Fibroblast of skin of left biceps (primary cell): Measurements from ENCODE around the gene STRA6.

ENCODE experiments used
- DNase-seq, 2 experiments: peaks; one replicate each; pipeline ENCODE4 v3.0.0-alpha.2; 2013; ENCODE audit warnings: low read depth in 2 of 2

STRA6 gene, protein sequence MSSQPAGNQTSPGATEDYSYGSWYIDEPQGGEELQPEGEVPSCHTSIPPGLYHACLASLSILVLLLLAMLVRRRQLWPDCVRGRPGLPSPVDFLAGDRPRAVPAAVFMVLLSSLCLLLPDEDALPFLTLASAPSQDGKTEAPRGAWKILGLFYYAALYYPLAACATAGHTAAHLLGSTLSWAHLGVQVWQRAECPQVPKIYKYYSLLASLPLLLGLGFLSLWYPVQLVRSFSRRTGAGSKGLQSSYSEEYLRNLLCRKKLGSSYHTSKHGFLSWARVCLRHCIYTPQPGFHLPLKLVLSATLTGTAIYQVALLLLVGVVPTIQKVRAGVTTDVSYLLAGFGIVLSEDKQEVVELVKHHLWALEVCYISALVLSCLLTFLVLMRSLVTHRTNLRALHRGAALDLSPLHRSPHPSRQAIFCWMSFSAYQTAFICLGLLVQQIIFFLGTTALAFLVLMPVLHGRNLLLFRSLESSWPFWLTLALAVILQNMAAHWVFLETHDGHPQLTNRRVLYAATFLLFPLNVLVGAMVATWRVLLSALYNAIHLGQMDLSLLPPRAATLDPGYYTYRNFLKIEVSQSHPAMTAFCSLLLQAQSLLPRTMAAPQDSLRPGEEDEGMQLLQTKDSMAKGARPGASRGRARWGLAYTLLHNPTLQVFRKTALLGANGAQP

DNA sequence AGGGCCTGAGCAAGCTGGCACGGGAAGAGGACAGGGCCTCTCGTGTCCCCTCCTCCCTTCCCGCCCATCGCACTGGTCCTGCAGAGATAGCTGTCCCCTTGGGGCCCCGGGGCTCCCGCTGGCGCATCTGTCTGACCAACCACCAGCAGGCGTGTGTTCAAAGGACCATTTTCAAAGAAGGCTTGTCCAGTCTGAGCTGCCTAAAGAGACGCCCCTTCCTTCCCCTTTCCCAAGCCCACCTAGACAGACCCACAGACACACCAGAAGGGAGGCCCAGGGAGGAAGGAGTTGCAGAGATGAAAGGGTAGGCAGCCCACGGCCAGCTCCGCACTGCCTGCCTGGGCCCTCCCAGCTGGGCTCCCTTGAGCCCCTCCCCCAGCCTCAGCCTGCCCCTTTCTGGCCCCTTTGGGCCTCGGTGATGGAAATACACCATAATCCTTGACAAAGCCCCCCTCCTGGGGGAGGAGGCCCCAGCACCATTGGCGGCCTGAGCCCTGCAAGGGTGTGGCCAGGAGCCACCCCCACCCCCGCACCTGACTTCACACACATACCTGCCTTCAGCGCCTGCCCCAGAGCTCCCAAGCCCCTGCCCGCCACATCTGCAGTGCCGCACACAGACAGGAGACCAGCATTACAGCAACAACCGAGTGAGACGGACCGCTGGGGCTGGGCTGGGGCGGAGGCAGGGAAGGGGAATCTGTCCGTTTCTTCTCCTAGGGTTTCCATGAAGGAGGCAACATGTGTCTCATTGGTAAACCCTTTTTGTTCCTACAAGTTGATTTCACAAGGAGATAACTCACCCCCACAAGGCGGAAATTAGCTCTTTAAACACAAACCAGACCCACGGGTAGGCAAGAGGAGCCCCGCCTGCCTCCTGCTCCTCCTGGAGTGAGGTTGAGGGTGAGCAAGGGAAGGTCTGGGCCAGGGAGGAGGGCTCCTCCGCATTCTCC lies at the start of gene STRA6:
STRA6 (minus strand) TSS at position 336 of the 950 bp plus-strand sequence. CDS start 520 bp downstream, outside the sequence.
- DNase-seq, result no peak

GRCh38 chr15:74252291-74252690 lies 49.7 kb upstream of the STRA6 start:
- no peak for DNase-seq

DNA sequence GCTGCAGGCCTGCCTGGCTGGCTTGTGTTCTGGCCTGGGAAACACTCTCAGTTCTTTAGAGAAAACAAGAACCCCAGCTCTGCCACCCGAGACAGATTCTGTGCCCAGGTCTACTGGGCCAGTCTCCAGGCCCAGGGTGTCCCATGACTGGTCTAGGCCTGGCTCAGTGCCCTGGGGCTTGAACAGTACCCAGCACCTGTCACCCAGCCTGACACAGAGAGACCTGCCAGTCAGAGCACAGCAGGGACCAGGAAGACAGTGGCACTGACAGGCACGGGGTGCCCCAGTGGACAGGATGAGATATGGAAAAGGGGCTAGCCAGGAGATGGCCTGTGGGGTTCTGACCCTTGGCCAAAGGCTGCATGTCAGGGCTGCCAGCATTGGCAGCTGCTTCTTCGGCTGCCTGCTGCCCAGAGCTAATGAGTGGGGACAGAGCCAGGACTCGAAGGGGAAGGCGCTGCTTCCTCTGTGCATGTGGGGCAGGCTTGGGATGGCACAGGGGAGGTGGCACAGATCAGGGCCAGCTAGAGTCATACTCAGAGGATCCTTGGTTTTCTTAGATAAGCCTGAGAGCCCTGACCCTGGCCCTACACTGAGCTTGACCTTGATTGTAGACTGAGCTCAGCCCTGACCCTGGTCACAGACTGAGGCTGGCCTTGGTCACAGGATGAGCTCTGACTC lies 48.7 kb upstream of the STRA6 start:
- no peak for DNase-seq

DNA sequence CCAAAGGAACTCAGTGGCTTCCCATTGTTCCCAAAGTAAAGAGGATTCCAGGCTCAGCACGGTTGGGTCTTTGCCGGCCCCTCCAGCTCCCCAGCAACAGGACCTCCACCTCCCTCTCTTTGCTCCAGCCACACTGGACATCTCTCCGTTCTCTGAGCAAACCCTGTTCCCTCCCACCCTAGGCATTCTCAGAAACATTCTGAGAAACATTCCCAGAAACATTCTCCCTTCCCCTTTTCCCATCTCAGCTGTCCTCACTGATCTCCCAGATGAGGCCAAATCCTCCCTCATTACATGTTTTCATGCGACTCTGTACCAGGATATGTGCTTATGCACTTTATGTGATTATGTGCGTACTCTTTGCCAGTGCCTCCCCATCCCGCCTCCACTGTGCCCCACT lies 47.7 kb upstream of the STRA6 start:
- DNase-seq, result no peak

- DNase-seq, result no peak
Observed at GRCh38 chr15:74245342-74245931, 42.9 kb upstream of the STRA6 start.

GRCh38 chr15:74244822-74245341 lies 42.3 kb upstream of the STRA6 start:
- DNase-seq, result no peak

DNA sequence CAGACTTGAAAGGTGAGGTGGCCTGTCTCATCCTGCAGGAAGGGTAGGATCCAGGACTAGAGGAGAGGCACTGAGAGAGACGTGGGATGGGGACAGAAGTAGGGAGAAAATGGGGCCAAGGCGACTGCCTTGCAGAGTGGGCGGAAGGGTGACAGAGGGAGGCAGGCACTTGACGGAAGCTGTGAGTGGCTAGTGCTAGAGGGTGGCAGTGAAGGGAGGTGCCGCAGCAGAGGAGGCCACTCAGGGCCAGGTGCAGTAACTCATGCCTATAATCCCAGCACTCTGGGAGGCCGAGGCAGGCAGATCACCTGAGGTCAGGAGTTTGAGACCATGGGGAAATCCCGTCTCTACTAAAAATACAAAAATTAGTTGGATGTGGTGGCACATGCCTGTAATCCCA lies 40.8 kb upstream of the STRA6 start:
- no peak for DNase-seq

- no peak for DNase-seq
Observed at GRCh38 chr15:74242441-74243185, 40.0 kb upstream of the STRA6 start.

- no peak for DNase-seq
Observed at GRCh38 chr15:74240897-74241614, 38.5 kb upstream of the STRA6 start.

GRCh38 chr15:74240002-74240568 lies 37.5 kb upstream of the STRA6 start:
- peak; percentile 18 to 31 for DNase-seq

DNA sequence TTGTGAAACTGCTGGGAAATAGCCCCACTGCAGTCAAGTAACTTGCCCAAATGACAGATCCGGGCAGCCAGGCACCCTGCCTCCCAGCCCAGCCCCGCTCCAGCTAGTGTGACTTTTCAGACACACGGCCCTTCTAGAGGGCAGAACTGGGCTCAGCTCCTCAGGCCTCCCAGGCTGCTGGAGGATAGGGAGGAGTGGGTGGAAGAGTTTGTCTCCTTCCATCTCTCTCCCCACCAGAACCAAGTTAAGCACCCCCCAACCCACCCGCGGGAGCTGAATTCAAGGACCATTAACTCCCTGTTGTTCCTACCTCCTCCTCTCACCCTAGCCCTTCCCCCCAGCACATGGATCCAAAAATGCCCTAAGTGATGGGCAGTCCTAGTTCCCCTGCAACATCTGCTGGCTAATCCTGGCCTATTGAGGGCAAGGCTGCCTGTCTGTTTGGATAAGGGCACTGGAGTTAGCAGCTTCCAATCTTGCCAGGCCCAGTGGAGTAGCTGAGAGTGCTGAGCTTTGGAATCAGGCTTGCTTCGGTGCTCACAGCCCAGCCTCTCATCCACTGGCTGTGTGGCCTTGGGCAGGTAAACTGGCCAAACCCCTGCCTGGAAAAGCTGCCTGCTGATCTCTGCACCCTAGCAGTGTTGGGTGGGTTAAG lies 36.6 kb upstream of the STRA6 start:
- DNase-seq, result no peak

GRCh38 chr15:74235962-74236361 lies 33.4 kb upstream of the STRA6 start, which contains the start of gene CCDC33:
TSS of gene CCDC33 (plus strand) at chr15:74236326. CDS start at chr15:74236720, 394 bp downstream.
- no peak for DNase-seq

DNA sequence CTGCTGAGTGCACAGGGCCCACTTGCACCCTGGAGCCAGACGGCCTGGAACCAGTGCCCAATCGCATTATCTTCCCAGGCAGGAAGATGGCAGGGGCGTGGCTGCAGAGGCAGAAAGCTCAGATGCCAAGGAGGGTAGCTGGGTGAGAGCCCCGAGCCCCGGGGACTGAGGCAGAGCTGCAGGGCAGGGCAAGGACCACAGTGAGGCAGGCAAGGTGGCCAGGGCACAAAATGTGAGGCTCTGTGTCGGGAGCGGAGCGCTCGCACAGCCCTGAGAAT lies 31.9 kb upstream of the STRA6 start:
- no peak for DNase-seq

DNA sequence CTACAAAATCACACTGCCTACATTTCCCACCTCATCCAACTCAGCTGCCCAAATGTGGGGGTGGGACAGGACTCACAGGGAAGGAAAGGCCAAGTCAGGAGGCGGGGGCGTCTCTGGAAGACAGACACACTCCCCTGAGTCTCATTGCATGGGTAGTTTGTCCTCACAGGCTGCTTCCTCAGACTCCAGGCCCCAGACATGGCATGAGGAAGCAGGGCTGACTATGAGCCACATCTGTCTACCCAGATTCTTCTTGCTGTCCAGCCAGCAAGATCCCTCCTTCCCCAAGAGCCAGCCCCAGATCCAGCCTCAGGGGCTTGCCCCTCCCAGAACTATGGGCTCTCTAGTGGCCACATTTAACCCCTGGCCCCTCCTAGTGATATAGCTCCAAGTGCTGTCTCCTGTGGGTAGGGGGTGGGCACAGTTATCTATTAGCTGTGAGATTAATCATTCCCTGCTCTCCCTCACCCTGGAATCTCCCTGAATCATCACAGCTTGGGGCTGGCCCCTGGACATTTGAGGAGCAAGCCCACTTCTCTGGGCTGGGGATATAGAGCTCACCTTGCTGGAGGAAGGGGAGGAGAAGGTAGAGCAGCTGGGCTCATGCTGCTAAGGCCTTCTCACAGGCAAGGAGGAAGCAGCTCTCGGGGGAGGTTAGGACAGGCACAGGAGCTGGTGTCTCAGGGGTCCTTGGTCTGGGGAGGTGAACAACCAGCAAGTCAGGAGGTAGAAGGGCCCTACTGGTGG lies 31.4 kb upstream of the STRA6 start:
- no peak for DNase-seq

GRCh38 chr15:74233373-74233772 lies 30.8 kb upstream of the STRA6 start:
- DNase-seq, result no peak

- no peak for DNase-seq
Observed at GRCh38 chr15:74231475-74231874, 28.9 kb upstream of the STRA6 start.

GRCh38 chr15:74229686-74230085 lies 27.1 kb upstream of the STRA6 start:
- DNase-seq, result no peak

- DNase-seq, result no peak
Observed at GRCh38 chr15:74228723-74229081, 26.1 kb upstream of the STRA6 start.
